Suprapubic skin (tissue), 4 donors: ENCODE data around the gene TMEM203.

Experiments used
- EP300 ChIP-seq: sonication (generic); formaldehyde crosslinking; IDR thresholded peaks from one replicate; pipeline ENCODE4 v1.6.1; 2017; ENCODE audit warnings: antibody characterized with exemption
- POLR2A ChIP-seq, 2 donors: fragments of 450-650 bp; IDR thresholded peaks; one replicate each; pipeline ENCODE4 v1.6.1; 2017; ENCODE audit warnings: antibody characterized with exemption in 2 of 2, mild to moderate bottlenecking in 2 of 2, moderate library complexity in 2 of 2
- POLR2AphosphoS5 ChIP-seq, 3 donors: sonication (generic); formaldehyde crosslinking; IDR thresholded peaks; one replicate each; pipeline ENCODE4 v1.6.1; 2017; ENCODE audit warnings: antibody characterized with exemption in 3 of 3
- TF ChIP-seq, protein P1 (sequence below), 2 donors: fragments of 200-600 bp in 1 of 2; fragments of 450-650 bp in 1 of 2; sonication (generic) in 1 of 2; IDR thresholded peaks; one replicate each; pipeline ENCODE4 v1.5.1; 2016 to 2019; ENCODE audit warnings: antibody characterized with exemption in 2 of 2, mild to moderate bottlenecking in 1 of 2, moderate library complexity in 1 of 2

DNA sequence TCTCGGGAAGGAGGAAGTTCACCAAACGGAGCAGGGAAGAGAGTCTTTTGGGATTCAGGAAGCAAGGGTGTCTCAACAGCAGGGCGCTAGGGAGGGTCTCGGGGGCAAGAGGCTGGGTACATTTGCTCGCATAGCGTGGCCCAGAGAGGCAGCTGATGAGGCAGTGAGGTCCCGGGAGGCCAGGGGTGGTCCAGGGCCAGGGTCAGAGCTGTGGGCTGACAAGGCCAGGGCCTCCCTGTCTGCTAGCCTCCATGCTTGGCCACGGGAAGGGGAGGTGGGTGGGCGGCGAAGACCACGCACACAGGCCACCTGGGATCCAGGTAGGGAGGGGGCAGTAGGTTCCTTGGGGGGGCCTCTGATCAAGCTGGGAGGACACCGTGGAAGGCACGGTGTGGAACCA is 6.1 kb upstream of the TMEM203 start:
- TF ChIP-seq, protein P1, sequence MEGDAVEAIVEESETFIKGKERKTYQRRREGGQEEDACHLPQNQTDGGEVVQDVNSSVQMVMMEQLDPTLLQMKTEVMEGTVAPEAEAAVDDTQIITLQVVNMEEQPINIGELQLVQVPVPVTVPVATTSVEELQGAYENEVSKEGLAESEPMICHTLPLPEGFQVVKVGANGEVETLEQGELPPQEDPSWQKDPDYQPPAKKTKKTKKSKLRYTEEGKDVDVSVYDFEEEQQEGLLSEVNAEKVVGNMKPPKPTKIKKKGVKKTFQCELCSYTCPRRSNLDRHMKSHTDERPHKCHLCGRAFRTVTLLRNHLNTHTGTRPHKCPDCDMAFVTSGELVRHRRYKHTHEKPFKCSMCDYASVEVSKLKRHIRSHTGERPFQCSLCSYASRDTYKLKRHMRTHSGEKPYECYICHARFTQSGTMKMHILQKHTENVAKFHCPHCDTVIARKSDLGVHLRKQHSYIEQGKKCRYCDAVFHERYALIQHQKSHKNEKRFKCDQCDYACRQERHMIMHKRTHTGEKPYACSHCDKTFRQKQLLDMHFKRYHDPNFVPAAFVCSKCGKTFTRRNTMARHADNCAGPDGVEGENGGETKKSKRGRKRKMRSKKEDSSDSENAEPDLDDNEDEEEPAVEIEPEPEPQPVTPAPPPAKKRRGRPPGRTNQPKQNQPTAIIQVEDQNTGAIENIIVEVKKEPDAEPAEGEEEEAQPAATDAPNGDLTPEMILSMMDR (IDR thresholded peaks at IDR 0.05) = no peak
- no peak for TF ChIP-seq EP300
- no peak for TF ChIP-seq POLR2A (IDR thresholded peaks at IDR 0.05)
- TF ChIP-seq POLR2AphosphoS5 (IDR thresholded peaks at IDR 0.05) = no peak
